SHP77 (cell line): ENCODE measurements around the gene PPIA.
A peak's percentile ranks its signal among the peaks of the same experiment; 100 is the strongest.
"Not testable (repeated sequence)": the region's sequence is repeated elsewhere in the genome, so short reads cannot be mapped to it uniquely, and the experiment has no call there.

Experiments used
- DNase-seq, 2 experiments: peaks; one replicate each; lab custom pipeline; 2025; lab: John Stamatoyannopoulos, UW

PPIA gene

DNA sequence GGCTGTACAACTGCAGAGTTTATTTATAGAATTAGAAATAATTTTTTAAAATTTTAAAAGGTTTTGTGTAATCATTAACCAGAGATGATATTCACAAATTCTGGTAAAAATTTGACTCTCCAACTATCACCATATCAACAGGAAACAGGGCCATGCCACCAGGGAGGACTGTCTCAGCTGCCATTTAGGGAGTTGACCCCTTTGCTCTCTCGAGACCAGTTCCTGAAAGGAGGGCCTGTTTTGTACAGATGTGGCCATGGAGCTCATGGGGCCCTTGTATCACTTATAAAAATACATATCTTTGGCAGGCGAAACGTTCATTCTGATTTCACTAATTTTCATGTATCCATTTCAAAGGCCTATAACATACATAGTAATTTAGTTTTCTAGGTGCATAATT is 31.1 kb downstream of the PPIA start:
- DNase-seq: no peak

- DNase-seq: no peak
Observed at GRCh38 chr7:44838751-44839150, 42.3 kb downstream of the PPIA start.

GRCh38 chr7:44842675-44843074 is 46.2 kb downstream of the PPIA start:
- DNase-seq: not testable (repeated sequence)

DNA sequence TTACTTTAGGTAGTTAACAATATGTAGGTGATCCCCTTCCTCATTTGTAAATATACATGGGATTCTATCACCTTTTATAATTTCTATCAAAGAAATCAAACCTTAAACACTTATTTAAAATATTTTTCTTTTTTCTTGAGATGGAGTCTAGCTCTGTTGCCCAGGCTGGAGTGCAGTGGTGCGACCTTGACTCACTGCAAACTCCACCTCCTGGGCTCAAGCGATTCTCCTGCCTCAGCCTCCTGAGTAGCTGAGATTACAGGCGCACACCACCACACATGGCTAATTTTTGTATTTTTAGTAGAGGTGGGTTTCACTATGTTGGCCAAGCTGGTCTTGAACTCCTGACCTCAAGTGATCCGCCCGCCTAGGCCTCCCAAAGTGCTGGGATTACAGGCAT is 47.0 kb downstream of the PPIA start:
- DNase-seq: not testable (repeated sequence)

DNA sequence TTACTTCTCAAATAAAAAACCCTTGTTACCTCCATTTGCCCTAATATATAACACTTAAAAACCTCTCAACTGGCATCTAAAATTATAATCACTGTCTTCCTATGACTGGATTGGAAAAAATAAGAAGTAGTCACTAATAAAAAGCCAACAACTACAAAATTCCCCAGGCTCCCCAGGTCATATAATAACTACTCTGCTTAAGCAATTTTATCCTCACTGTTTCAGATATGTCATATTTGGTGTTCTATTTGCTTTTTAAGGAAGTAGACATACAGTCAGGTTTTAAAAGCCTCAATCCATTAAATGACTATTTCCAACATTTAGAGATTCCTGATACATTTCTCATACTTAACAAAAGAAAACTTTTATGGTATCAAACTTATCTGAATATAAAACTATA is 49.0 kb downstream of the PPIA start:
- no peak for DNase-seq

DNA sequence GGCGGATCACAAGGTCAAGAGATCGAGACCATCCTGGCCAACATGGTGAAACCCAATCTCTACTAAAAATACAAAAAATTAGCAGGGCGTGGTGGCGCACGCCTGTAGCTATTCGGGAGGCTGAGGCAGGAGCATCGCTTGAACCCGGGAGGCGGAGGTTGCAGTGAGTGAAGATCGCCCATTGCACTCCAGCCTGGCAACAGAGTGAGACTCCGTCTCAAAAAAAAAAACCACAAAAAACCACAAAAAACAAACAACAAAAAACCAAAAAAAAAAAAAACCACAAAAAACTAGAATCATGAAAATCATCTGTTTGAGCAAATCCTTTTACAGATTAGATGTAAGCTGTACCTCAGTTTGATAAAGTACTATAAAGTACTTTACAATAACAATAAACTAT is 49.9 kb downstream of the PPIA start:
- DNase-seq: not testable (repeated sequence)

- no peak for DNase-seq
Observed at GRCh38 chr7:44846816-44847508, 50.5 kb downstream of the PPIA start.

- peak; percentile 76 to 90 for DNase-seq
Observed at GRCh38 chr7:44847509-44847919, 51.0 kb downstream of the PPIA start.

DNA sequence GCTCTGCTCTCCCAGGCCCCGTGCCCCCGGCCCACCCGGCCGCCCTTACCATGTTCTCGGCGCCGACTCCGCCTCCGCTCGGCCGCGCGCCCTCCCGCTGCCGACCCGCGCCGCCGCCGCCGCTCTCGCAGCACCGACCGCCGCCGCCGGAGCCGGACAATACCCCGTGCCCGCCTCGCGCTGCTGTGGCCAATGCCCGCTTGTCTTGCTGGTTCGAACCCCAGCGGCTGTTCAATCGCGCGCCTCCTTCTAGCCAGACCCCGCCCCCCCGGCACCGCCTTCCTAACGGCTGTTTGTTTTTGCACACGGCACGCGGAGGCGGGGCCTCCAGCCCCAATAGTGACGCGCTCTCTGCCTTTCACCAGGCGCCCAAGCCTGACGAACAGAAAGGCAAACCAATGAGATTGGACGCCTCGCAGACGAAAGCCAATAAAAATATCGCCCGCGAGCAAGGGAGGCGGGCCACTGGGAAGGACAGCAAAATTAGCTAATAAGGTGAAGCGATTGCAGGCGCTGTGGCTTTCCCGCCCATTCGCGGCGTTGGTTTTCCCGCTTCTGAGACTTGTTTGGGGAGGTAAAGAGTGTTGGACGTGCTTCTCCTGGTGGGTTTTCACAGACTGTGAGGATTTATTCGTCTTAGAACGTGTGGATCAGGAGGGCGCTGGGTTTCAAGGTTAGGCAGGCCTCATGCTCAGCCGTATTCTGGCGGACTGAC is 51.6 kb downstream of the PPIA start, which contains the start of gene H2AZ2:
H2AZ2 (minus strand) TSS at position 168 of the 715 bp plus-strand sequence; CDS start at position 52, 116 bp downstream.
- peak; percentile 100 for DNase-seq

DNA sequence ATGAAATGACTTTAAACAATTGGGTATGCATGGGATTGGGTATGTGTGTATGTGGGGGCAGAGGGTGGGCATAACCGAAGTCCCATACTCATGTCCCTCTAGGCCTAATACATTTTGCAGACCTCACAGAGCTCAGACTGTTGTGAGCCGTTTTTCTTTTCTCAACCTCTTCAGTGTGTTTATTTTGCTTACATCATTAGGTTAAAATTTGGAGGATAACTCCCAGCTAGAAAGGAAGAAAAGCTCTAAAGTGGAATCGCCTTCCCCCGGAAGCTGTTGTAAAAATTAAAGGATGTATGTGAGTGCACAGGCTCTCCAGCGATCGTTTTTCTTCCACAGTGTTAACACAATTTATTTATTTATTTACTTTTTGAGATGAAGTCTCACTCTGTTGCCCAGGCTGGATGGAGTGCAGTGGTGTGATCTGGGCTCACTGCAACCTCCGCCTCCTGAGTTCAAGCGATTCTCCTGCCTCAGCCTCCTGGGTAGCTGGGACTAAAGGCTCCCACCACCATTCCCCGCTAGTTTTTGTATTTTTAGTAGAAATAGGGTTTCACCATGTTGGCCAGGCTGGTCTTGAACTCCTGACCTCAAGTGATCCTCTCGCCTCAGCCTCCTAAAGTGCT is 52.9 kb downstream of the PPIA start:
- DNase-seq: no peak

DNA sequence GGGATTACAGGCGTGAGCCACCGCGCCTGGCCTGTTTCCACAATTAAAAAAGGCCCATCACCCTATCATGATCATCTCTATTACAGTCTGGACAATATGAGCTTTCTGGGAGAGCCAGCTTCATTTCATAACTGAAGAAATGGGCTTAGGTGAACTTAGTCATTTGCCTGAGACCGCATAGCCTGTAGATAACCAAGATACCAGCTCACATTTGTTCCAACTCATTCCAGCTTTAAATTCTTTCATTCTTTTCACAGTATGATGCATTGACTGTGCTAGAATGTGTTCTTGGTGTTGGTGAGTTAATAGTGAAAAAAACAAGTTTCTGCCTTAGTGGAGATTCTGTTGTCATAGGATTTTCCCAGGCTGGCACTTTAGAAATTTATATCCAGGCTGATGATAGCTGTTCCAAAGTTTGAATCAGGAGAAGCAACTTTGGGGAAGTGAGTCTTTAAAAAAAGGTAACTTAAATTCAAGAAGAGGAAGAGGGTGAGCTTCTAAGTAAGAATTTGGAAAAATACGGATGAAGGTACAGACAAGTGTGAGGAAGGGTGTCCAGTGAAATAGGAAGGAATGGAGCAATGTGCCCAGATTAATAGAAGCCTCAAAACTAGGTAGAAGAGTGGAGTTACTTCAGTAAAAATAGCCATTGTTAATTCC is 53.5 kb downstream of the PPIA start:
- no peak for DNase-seq

- DNase-seq: no peak
Observed at GRCh38 chr7:44852590-44852989, 56.1 kb downstream of the PPIA start.
